Fibroblast of mammary gland (primary cell): ENCODE data around the gene HP.
"Not testable (repeated sequence)": the region's sequence is repeated elsewhere in the genome, so short reads cannot be mapped to it uniquely, and the experiment has no call there.

ENCODE experiments used
- DNase-seq: peaks from one replicate; pipeline ENCODE4 v3.0.0-alpha.2; 2010; ENCODE audit warnings: low read depth
- H3K4me3 ChIP-seq: 2 replicates; pipeline ENCODE4 v1.5.1; 2011; ENCODE audit warnings: low read depth, mild to moderate bottlenecking, low read length, moderate library complexity; ENCODE audit not compliant: control insufficient read depth
- TF ChIP-seq, protein P1 (sequence below): conservative IDR thresholded peaks from 2 replicates; pipeline ENCODE4 v1.5.1; 2011; ENCODE audit warnings: low read depth, low read length, inconsistent platforms; ENCODE audit not compliant: control insufficient read depth, insufficient read depth

HP gene

DNA sequence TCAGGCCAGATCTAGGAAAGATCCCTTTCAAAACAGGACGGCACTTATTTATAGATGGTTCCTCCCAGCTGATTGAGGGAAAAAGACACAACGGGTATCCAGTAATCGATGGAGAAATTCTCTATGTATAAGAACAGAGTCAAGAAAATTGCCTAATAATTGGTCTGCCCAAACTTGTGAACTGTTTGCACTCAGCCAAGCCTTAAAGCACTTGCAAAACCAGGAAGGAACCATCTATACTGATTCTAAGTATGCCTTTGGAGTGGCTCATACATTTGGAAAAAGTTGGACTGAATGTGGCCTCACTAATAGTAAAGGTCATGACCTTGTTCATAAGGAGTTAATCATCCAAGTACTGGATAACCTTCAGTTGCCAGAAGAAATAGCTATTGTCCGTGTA lies 14.6 kb downstream of the HP start:
- TF ChIP-seq, protein P1, sequence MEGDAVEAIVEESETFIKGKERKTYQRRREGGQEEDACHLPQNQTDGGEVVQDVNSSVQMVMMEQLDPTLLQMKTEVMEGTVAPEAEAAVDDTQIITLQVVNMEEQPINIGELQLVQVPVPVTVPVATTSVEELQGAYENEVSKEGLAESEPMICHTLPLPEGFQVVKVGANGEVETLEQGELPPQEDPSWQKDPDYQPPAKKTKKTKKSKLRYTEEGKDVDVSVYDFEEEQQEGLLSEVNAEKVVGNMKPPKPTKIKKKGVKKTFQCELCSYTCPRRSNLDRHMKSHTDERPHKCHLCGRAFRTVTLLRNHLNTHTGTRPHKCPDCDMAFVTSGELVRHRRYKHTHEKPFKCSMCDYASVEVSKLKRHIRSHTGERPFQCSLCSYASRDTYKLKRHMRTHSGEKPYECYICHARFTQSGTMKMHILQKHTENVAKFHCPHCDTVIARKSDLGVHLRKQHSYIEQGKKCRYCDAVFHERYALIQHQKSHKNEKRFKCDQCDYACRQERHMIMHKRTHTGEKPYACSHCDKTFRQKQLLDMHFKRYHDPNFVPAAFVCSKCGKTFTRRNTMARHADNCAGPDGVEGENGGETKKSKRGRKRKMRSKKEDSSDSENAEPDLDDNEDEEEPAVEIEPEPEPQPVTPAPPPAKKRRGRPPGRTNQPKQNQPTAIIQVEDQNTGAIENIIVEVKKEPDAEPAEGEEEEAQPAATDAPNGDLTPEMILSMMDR, result no peak
- no peak for DNase-seq
- no peak overlapping the region for H3K4me3 ChIP-seq

GRCh38 chr16:72072514-72073342 lies 18.4 kb downstream of the HP start:
- no peak overlapping the region for H3K4me3 ChIP-seq
- TF ChIP-seq, protein P1, result no peak
- DNase-seq, result peak; percentile 64

DNA sequence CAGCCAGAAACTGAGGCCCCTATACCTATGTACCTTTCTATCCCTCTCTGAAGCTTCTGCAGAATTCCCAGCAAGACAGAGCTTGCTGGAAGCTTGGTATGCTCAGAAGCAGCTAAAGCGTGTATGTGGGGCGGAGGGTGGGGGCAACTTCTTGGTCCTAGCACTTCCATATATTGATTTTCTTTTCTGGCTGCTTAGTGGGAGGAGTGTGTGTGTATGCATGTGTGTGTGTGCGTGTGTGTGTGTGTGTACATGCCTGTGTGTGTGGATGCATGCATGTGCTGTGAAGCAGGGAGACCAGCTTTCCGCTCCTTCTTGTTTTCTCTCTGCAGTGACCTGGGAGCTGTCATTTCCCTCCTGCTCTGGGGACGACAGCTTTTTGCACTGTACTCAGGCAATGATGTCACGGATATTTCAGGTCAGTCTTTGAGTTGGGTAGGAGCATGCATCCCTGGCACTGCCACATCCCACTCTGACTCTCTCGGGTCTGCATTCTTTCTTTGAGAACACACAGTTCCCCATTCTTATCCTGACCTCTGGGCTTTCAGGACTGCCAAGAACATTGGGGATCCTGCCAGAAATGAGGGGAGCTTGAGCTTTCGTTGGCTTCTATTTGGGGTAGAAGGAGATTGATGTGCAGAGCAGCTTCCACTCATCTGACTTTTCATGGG lies 19.4 kb downstream of the HP start:
- no peak overlapping the region for H3K4me3 ChIP-seq
- TF ChIP-seq, protein P1, result no peak
- DNase-seq, result peak; percentile 40

DNA sequence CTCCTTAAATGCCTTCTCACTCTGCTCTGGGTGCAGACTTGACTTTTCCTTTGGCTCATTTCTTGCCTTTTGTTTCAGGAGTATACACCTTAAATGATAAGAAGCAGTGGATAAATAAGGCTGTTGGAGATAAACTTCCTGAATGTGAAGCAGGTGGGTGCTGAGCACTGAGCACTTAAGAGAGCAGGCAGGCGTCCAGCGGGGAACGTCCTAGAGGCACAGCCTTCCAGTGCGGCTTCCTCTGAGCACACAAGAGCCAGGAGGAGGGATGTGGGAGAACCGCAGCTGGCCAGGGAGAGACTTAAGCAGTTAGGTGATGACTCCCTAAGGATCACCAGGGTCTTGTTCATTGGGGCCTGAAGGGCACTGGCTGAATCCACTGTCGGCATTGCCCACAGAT lies 20.8 kb downstream of the HP start:
- not testable (repeated sequence) for DNase-seq, H3K4me3 ChIP-seq

DNA sequence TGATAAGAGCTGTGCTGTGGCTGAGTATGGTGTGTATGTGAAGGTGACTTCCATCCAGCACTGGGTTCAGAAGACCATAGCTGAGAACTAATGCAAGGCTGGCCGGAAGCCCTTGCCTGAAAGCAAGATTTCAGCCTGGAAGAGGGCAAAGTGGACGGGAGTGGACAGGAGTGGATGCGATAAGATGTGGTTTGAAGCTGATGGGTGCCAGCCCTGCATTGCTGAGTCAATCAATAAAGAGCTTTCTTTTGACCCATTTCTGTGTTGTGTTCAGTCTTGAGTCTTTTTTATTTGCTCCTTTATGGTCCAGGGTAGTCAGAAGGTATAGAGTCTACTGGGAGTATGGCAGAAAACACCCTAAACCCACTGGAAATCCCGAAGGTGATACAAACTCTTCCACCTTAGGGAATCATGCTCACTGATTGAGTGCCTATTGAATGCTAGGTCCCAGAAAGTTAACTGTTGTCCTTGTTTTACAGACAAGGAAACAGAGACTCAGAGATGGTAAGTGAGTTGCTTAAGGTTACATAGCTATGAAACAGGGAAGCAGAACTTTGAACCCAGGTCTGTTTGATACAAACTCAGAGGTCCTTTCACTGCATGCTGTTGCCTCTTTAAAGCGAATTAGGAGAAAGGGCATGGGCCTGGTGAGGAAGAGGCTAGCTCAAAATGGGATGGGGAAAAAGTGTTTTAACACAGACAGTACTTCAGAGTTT lies 22.8 kb downstream of the HP start:
- DNase-seq, H3K4me3 ChIP-seq: not testable (repeated sequence)

DNA sequence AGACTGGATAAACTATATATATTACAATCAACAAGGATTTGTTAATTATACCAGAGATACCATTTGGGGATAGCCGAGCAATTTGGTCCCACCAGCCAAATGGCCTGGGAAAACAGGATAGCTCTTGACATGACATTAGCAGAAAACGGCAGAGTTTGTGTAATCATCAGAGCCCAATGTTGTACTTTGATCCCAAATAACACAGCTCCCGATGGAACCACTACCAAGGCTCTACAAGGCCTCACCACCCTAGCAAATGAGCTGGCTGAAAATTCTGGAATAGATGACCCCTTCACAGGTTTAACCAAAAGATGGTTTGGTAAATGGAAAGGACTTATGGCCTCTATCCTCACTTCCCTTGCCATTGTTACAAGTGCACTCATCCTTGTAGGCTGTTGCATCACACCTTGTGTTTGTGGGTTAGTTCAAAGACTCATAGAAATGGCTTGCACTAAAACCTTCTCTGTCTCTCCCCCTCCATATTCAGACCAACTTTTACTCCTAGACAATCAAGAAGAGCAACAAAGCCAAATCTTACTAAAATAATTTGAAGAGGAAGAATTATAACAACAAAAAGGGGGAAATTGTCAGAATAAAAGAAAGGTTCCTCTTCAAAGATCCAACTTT lies 29.6 kb downstream of the HP start:
- TF ChIP-seq, protein P1, result no peak
- no peak for DNase-seq

GRCh38 chr16:72084445-72084844 lies 30.1 kb downstream of the HP start:
- H3K4me3 ChIP-seq, result no peak overlapping the region
- DNase-seq, result no peak
- TF ChIP-seq, protein P1, result no peak

More for the DNA sequence above, 29.6 kb downstream of the HP start:
- no peak overlapping the region for H3K4me3 ChIP-seq
